AG09309 (cell line): ENCODE results near the gene MTSS2.
"Not testable (repeated sequence)": the region's sequence is repeated elsewhere in the genome, so short reads cannot be mapped to it uniquely, and the experiment has no call there.

Experiments
- DNase-seq: peaks from one replicate; pipeline ENCODE4 v3.0.0-alpha.2; 2010; ENCODE audit warnings: low read depth
- H3K4me3 ChIP-seq: 2 replicates; pipeline ENCODE4 v1.5.1; 2011; ENCODE audit warnings: mild to moderate bottlenecking, low read depth, low read length, moderate library complexity; ENCODE audit not compliant: control insufficient read depth
- CTCF ChIP-seq: IDR thresholded peaks from 2 replicates; pipeline ENCODE4 v1.5.1; 2011; ENCODE audit warnings: mild to moderate bottlenecking, low read depth, low read length, inconsistent platforms; ENCODE audit not compliant: insufficient read depth, control insufficient read depth; ENCODE audit errors: missing control alignments

Gene MTSS2

GRCh38 chr16:70678121-70678897, 7.5 kb downstream of the MTSS2 start:
- no peak overlapping the region for H3K4me3 ChIP-seq
- no peak for DNase-seq
- TF ChIP-seq CTCF = no peak

GRCh38 chr16:70677499-70678120, 8.2 kb downstream of the MTSS2 start:
- TF ChIP-seq CTCF = no peak
- DNase-seq = no peak
- H3K4me3 ChIP-seq = no peak overlapping the region

GRCh38 chr16:70676675-70677498, 9.0 kb downstream of the MTSS2 start:
- H3K4me3 ChIP-seq = no peak overlapping the region
- no peak for TF ChIP-seq CTCF
- no peak for DNase-seq

GRCh38 chr16:70675851-70676513, 9.9 kb downstream of the MTSS2 start:
- no peak for TF ChIP-seq CTCF
- no peak for DNase-seq
- no peak overlapping the region for H3K4me3 ChIP-seq

- no peak for TF ChIP-seq CTCF
- no peak overlapping the region for H3K4me3 ChIP-seq
These were observed 11.4 kb downstream of the MTSS2 start for GRCh38 chr16:70674221-70675014.

GRCh38 chr16:70670938-70671337, 14.9 kb downstream of the MTSS2 start:
- DNase-seq, H3K4me3 ChIP-seq: not testable (repeated sequence)

More at GRCh38 chr16:70674221-70675014, 11.4 kb downstream of the MTSS2 start:
- DNase-seq = no peak
